ENCODE data around the gene BAIAP2L1.
"Not testable (repeated sequence)": the region's sequence is repeated elsewhere in the genome, so short reads cannot be mapped to it uniquely, and the experiment has no call there.

BAIAP2L1 gene

GRCh38 chr7:98322331-98323270, 78.3 kb downstream of the BAIAP2L1 start:
- no peak for DNase-seq (ENCODE audit: low spot score)

GRCh38 chr7:98321301-98321700, 79.6 kb downstream of the BAIAP2L1 start:
- no peak for DNase-seq (ENCODE audit: low spot score)

- no peak for DNase-seq (ENCODE audit: low spot score)
Measured at GRCh38 chr7:98319176-98319575, 81.7 kb downstream of the BAIAP2L1 start.

- no peak for DNase-seq (ENCODE audit: low spot score)
Measured at GRCh38 chr7:98317366-98318040, 83.4 kb downstream of the BAIAP2L1 start.

GRCh38 chr7:98315994-98316527, 84.8 kb downstream of the BAIAP2L1 start:
- DNase-seq (ENCODE audit: low spot score): not testable (repeated sequence)

GRCh38 chr7:98315318-98315993, 85.4 kb downstream of the BAIAP2L1 start:
- DNase-seq (ENCODE audit: low spot score): no peak

- no peak for DNase-seq (ENCODE audit: low spot score)
Measured at GRCh38 chr7:98314469-98314868, 86.4 kb downstream of the BAIAP2L1 start.

GRCh38 chr7:98312201-98312600, 88.7 kb downstream of the BAIAP2L1 start:
- no peak for DNase-seq (ENCODE audit: low spot score)

GRCh38 chr7:98309566-98309965, 91.3 kb downstream of the BAIAP2L1 start:
- no peak for DNase-seq (ENCODE audit: low spot score)

- no peak for DNase-seq (ENCODE audit: low spot score)
Measured at GRCh38 chr7:98307971-98308466, 92.9 kb downstream of the BAIAP2L1 start.

GRCh38 chr7:98305951-98306535, 94.8 kb downstream of the BAIAP2L1 start:
- peak; percentile 57 for DNase-seq (ENCODE audit: low spot score)

GRCh38 chr7:98303906-98304305, 97.0 kb downstream of the BAIAP2L1 start:
- DNase-seq (ENCODE audit: low spot score): no peak

- no peak for DNase-seq (ENCODE audit: low spot score)
Measured at GRCh38 chr7:98303176-98303865, 97.6 kb downstream of the BAIAP2L1 start.

GRCh38 chr7:98301693-98302470, 99.0 kb downstream of the BAIAP2L1 start:
- DNase-seq (ENCODE audit: low spot score): no peak

- DNase-seq (ENCODE audit: low spot score): peak; percentile 50
Measured at GRCh38 chr7:98300595-98301372, 100.1 kb downstream of the BAIAP2L1 start.

GRCh38 chr7:98297626-98298286, 103.1 kb downstream of the BAIAP2L1 start:
- no peak for DNase-seq (ENCODE audit: low spot score)

GRCh38 chr7:98296833-98297232, 104.1 kb downstream of the BAIAP2L1 start:
- no peak for DNase-seq (ENCODE audit: low spot score)

GRCh38 chr7:98295467-98296192, 105.3 kb downstream of the BAIAP2L1 start:
- DNase-seq (ENCODE audit: low spot score): no peak
